NCI-H2196 treated with DMSO at 0.1 percent for 48 hours (cell line): ENCODE measurements around the gene AUTS2.
A peak's percentile ranks its signal among the peaks of the same experiment; 100 is the strongest.

Source experiments
- DNase-seq: peaks from one replicate; lab custom pipeline; 2025; ENCODE audit not compliant: unreplicated experiment; lab: John Stamatoyannopoulos, UW

AUTS2 gene

GRCh38 chr7:69962186-69963065, 364.2 kb downstream of the AUTS2 start:
- no peak for DNase-seq

- no peak for DNase-seq
Observed at GRCh38 chr7:69963393-69963792, 365.1 kb downstream of the AUTS2 start.

- DNase-seq: no peak
Observed at GRCh38 chr7:69966766-69967591, 368.7 kb downstream of the AUTS2 start.

- DNase-seq: no peak
Observed at GRCh38 chr7:69967689-69968450, 369.6 kb downstream of the AUTS2 start.

- DNase-seq: no peak
Observed at GRCh38 chr7:69968969-69969556, 370.8 kb downstream of the AUTS2 start.

GRCh38 chr7:69981646-69982045, 383.4 kb downstream of the AUTS2 start:
- DNase-seq: no peak

- DNase-seq: no peak
Observed at GRCh38 chr7:69982197-69982596, 383.9 kb downstream of the AUTS2 start.

GRCh38 chr7:69989551-69989950, 391.3 kb downstream of the AUTS2 start:
- DNase-seq: no peak

GRCh38 chr7:69992938-69993337, 394.7 kb downstream of the AUTS2 start:
- no peak for DNase-seq

GRCh38 chr7:69994218-69994617, 395.9 kb downstream of the AUTS2 start:
- no peak for DNase-seq

- DNase-seq: peak; percentile 37
Observed at GRCh38 chr7:69994886-69995542, 396.7 kb downstream of the AUTS2 start.

GRCh38 chr7:69996121-69996520, 397.8 kb downstream of the AUTS2 start:
- no peak for DNase-seq

GRCh38 chr7:70000737-70001348, 402.6 kb downstream of the AUTS2 start:
- no peak for DNase-seq

- DNase-seq: no peak
Observed at GRCh38 chr7:70005480-70005879, 407.2 kb downstream of the AUTS2 start.

- DNase-seq: no peak
Observed at GRCh38 chr7:70005891-70006260, 407.6 kb downstream of the AUTS2 start.

- DNase-seq: no peak
Observed at GRCh38 chr7:70006261-70006920, 408.1 kb downstream of the AUTS2 start.

GRCh38 chr7:70008466-70008865, 410.2 kb downstream of the AUTS2 start:
- DNase-seq: no peak

- DNase-seq: no peak
Observed at GRCh38 chr7:70014472-70015177, 416.4 kb downstream of the AUTS2 start.

- no peak for DNase-seq
Observed at GRCh38 chr7:70015353-70015752, 417.1 kb downstream of the AUTS2 start.
